ENCODE measurements around the gene EID1.

DNA sequence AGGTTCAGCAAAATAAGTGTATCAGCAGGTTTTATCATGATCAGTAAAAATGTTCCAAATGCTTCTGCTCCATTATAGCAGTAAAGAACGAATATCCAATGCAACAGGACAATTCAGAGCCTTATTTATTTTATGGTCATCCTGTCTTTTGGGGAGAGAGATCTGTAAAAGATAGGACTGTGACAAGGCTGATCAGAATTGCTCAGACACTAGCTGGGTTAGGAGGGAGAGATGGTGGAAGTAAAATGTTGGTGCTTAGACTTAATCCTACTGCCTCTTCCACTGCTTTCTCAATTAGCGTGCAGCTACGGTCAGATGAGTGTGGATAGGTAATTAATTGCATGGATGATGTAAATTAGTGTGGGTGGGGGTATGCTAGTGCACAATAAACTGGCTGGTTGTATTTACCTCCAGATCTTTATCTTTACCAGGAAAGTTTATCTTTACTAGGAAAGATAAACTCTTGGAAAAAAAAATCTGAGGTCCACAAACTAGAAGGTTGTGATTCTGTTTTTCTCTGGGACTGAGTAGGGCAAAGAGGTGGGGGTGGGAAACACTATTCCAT lies 2.2 kb downstream of the EID1 start:
- TF ChIP-seq SCRT2 (tag by site-specific recombination; IDR thresholded peaks at IDR 0.05): peak; percentile 32; the same call in 1 of the 2 replicates
- TF ChIP-seq, protein P1, sequence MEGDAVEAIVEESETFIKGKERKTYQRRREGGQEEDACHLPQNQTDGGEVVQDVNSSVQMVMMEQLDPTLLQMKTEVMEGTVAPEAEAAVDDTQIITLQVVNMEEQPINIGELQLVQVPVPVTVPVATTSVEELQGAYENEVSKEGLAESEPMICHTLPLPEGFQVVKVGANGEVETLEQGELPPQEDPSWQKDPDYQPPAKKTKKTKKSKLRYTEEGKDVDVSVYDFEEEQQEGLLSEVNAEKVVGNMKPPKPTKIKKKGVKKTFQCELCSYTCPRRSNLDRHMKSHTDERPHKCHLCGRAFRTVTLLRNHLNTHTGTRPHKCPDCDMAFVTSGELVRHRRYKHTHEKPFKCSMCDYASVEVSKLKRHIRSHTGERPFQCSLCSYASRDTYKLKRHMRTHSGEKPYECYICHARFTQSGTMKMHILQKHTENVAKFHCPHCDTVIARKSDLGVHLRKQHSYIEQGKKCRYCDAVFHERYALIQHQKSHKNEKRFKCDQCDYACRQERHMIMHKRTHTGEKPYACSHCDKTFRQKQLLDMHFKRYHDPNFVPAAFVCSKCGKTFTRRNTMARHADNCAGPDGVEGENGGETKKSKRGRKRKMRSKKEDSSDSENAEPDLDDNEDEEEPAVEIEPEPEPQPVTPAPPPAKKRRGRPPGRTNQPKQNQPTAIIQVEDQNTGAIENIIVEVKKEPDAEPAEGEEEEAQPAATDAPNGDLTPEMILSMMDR (tag by site-specific recombination; IDR thresholded peaks at IDR 0.05): no peak
